Naive thymus-derived CD8-positive, alpha-beta T cell (primary cell): Measurements from ENCODE around the gene SH3RF2. TPM values are rescaled to one million over a fixed set of nuclear protein-coding genes. Genes with fewer than 3 reads are reported as not detected.
"Not testable (repeated sequence)": the region's sequence is repeated elsewhere in the genome, so short reads cannot be mapped to it uniquely, and the experiment has no call there.

Experiments
- ATAC-seq, 2 donors: fragments of 150-1000 bp; cut with Tn5 transposase in 1 of 2; sonication (Bioruptor Pico), chemical (Tn5 transposase) in 1 of 2; 1 replicate in 1 of 2; 2 replicates in 1 of 2; pipeline ENCODE4 v1.10.0; 2021; ENCODE audit warnings: mild to moderate bottlenecking in 2 of 2, moderate library complexity in 2 of 2
- POLR2A ChIA-PET: fragments of 350-600 bp; sonication (Branson Sonifier 250); formaldehyde crosslinking; loops from one replicate; lab custom pipeline; 2021; ENCODE audit warnings: antibody characterized with exemption; lab: Charles Lee
- DNase-seq, 10 donors: peaks; one replicate each; pipeline versions ENCODE4 v3.0.0 to v3.0.0-alpha.2; 2020 to 2022
- H3K27ac Mint-ChIP-seq, 10 donors: one replicate each; pipeline ENCODE4 v1.8.0; 2020 to 2022; ENCODE audit warnings: mild to moderate bottlenecking in 10 of 10, mixed read lengths in 10 of 10, moderate library complexity in 4 of 10, inconsistent platforms in 1 of 10
- H3K27me3 Mint-ChIP-seq, 5 donors: one replicate each; pipeline ENCODE4 v1.8.0; 2021 to 2022; ENCODE audit warnings: mixed read lengths in 5 of 5
- H3K36me3 Mint-ChIP-seq, 3 donors: one replicate each; pipeline ENCODE4 v1.8.0; 2020 to 2022; ENCODE audit warnings: mixed read lengths in 3 of 3, mild to moderate bottlenecking in 2 of 3, inconsistent platforms in 1 of 3
- H3K4me1 Mint-ChIP-seq, 4 donors: one replicate each; pipeline ENCODE4 v1.8.0; 2021 to 2022; ENCODE audit warnings: mixed read lengths in 4 of 4
- H3K4me3 Mint-ChIP-seq, 10 donors: one replicate each; pipeline ENCODE4 v1.8.0; 2020 to 2022; ENCODE audit warnings: mild to moderate bottlenecking in 10 of 10, mixed read lengths in 10 of 10, moderate library complexity in 6 of 10, inconsistent platforms in 1 of 10
- H3K9me3 Mint-ChIP-seq, 9 donors: one replicate each; pipeline ENCODE4 v1.8.0; 2020 to 2022; ENCODE audit warnings: mixed read lengths in 9 of 9, mild to moderate bottlenecking in 3 of 9, inconsistent platforms in 1 of 9, moderate library complexity in 1 of 9
- polyA plus RNA-seq, 3 donors: library from polyadenylated mRNA; unstranded; fragments of 300-500 nt; fragmentation: Illumina TruSeq; gene quantifications; one replicate each; pipeline ENCODE4 v1.2.3, GENCODE V29; 2021
- total RNA-seq, 8 experiments: library from RNA in 2 of 8; stranded (reverse) in 2 of 8; gene quantifications; one replicate each; pipeline ENCODE4 v1.2.3 and lab custom pipeline; 2021 to 2026

The SH3RF2 gene
- total and polyA plus RNA-seq, 5 experiments from 2014 or later = not detected

DNA sequence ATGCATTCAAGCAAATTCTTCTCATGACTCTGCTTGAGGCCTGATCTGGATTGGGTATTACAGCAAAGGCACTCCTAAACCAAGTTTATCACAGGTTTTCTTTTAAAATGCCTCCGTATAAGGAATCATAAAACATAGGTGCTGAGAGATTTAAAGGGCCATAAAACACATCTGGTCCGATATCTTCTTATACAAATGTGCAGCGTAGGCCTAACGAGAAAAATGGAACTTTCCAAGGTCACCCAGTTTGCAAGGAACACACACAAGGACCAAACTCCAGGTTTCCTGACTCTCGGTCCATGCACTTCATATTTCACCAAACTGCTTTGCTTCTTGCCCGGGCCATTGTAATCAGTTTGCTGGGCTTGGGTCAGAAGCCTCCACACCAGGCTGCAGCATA lies 22.1 kb downstream of the SH3RF2 start:
- H3K27ac Mint-ChIP-seq = no peak overlapping the region
- peaks cover 0 to 4% (median 0%) of the 10 kb centered on the region in 9 donors for H3K9me3 Mint-ChIP-seq
- no peak overlapping the region for H3K4me3 Mint-ChIP-seq
- ATAC-seq (no peak), DNase-seq (no peak)
- POLR2A ChIA-PET = no interaction called here
- H3K36me3 Mint-ChIP-seq = no peaks in the 10 kb centered on the region
- peaks cover 0 to 18% (median 7%) of the 10 kb centered on the region in 5 donors for H3K27me3 Mint-ChIP-seq
- no peaks in the 10 kb centered on the region for H3K4me1 Mint-ChIP-seq

GRCh38 chr5:145960166-145960565 lies 23.8 kb downstream of the SH3RF2 start:
- H3K4me1 Mint-ChIP-seq = no peaks in the 10 kb centered on the region
- ATAC-seq (no peak), DNase-seq (no peak)
- H3K4me3 Mint-ChIP-seq = no peak overlapping the region
- H3K27ac Mint-ChIP-seq = no peak overlapping the region
- H3K9me3 Mint-ChIP-seq = no peaks in the 10 kb centered on the region
- POLR2A ChIA-PET = no interaction called here
- no peaks in the 10 kb centered on the region for H3K36me3 Mint-ChIP-seq
- peaks cover 0 to 7% (median 1%) of the 10 kb centered on the region in 5 donors for H3K27me3 Mint-ChIP-seq

DNA sequence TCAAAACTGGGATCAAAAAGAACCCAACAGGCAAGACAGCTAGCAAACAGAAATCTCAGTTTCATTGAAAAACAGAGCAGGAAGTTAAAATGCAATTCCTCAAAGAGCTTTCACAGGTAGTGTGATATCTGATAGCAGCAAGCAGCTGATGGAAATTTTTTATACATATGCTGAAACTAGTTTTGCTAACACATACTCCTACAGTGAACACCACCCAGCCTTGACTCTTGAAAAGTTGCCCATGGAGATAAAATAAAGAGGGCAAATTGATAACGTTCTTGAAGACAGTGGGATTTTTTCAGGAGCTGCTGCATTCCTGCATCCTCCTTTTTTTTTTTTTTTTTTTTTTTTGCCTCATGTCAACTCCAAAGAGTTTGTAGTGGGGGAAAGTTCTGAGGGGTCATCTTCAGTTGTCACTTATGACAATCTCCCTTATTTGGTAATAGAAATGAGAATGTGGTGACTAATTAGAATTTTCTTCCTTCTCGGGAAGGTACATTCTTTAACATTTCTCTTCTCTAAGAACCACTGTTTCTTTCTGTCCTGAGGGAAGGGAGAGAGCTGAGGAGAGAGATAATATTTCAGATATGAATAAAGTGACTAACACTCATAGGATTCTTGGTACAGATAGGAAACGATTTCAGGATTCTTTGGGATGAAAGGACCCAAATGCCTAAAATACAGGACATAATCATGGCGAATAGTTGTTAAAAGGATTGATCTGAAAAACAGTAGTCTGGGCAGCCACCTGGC lies 24.6 kb downstream of the SH3RF2 start:
- ATAC-seq (no peak), DNase-seq (no peak)
- POLR2A ChIA-PET = no interaction called here
- Mint-ChIP-seq H3K4me1 (no peaks in the 10 kb centered on the region), H3K27me3 (peaks cover 0 to 4% (median 1%) of the 10 kb centered on the region in 5 donors), H3K36me3 (no peaks in the 10 kb centered on the region), H3K9me3 (no peaks in the 10 kb centered on the region), H3K27ac (no peak overlapping the region), H3K4me3 (no peak overlapping the region)

DNA sequence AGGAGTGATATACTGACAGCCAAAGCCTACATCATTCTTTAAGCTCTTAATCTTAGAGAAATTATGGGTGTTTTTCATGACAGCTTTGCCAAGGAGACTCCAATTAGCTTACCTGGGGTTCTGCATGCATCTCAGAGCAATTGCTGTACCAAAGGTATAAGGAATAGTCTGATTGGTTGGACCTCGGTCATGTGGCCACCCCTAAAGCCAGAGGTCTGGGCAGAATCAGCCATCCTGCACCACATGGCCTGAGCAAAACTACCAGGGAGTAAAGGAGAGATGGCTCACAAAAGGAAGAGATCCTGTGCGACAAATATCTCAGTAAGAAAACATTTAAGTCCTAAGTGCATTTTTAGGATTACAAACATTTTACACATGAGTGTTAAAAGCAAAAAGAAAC lies 25.6 kb downstream of the SH3RF2 start:
- H3K4me3 Mint-ChIP-seq = no peak overlapping the region
- H3K36me3 Mint-ChIP-seq = no peaks in the 10 kb centered on the region
- H3K27me3 Mint-ChIP-seq = peaks cover 0 to 5% (median 1%) of the 10 kb centered on the region in 5 donors
- no peaks in the 10 kb centered on the region for H3K9me3 Mint-ChIP-seq
- ATAC-seq (no peak), DNase-seq (no peak)
- no peak overlapping the region for H3K27ac Mint-ChIP-seq
- POLR2A ChIA-PET = no interaction called here
- no peaks in the 10 kb centered on the region for H3K4me1 Mint-ChIP-seq

DNA sequence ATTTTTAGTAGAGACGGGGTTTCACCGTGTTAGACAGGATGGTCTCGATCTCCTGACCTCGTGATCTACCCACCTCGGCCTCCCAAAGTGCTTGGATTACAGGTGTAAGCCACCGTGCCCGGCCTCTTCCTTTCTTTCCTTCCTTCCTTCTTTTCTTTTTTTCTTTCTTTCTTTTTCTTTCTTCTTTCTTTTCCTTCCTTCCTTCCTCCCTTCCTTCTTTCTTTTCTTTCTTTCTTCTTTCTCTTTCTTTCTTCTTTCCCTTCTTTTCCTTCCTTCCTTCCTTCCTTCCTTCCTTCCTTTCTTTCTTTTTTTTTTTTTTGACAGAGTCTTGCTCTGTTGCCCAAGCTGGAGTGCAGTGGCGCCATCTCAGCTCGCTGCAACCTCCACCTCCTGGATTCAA lies 27.6 kb downstream of the SH3RF2 start:
- H3K4me1 Mint-ChIP-seq, H3K27ac Mint-ChIP-seq, ATAC-seq: not testable (repeated sequence)

DNA sequence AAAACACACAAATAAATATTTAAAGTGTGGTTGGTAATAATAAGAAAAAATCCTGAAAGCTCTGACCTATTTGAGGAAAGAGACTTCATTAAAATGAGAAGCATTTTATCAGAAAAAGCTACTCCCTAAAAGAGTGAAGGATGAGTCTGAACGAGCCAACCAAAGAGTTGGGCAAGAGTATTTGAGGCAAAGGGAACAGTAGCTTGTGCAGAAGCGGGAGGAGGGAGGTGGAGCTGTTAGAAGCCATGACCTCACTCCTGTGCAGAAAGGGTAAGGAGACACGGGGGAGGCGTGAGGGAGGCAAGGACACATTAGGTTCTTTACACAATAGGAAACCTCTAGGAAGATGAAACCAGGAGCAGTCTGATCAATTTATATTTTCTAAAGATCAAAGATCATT lies 29.4 kb downstream of the SH3RF2 start:
- H3K36me3 Mint-ChIP-seq = no peaks in the 10 kb centered on the region
- no peak overlapping the region for H3K4me3 Mint-ChIP-seq
- H3K9me3 Mint-ChIP-seq = no peaks in the 10 kb centered on the region
- no peak overlapping the region for H3K27ac Mint-ChIP-seq
- H3K27me3 Mint-ChIP-seq = peaks cover 1 to 12% (median 5%) of the 10 kb centered on the region in 5 donors
- ATAC-seq = no peak
- H3K4me1 Mint-ChIP-seq = no peaks in the 10 kb centered on the region
- POLR2A ChIA-PET = no interaction called here
- no peak for DNase-seq

More for the DNA sequence above, 27.6 kb downstream of the SH3RF2 start:
- H3K4me3 Mint-ChIP-seq, DNase-seq, POLR2A ChIA-PET, H3K9me3 Mint-ChIP-seq, H3K27me3 Mint-ChIP-seq, H3K36me3 Mint-ChIP-seq: not testable (repeated sequence)

DNA sequence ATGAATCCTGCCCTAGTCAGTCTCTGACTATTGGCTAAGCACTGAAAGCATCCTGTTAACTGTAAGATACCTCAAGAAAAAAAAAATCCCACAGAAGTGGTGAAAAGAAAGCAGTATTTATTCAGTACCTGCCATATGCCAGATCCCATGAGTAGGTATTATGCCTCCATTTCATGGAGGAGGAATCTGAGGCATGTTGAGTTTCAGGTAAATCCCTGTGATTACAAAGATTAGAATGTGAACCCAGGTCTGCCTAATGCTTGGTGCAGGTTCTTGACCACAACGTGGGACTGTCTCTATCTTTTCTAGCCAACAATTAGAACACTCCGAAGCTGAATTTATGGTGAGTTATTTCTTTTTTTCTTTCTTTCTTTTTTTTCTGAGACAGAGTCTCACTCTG lies 30.9 kb downstream of the SH3RF2 start:
- Mint-ChIP-seq H3K4me1 (no peaks in the 10 kb centered on the region), H3K27ac (no peak overlapping the region), H3K27me3 (peaks cover 1 to 12% (median 5%) of the 10 kb centered on the region in 5 donors), H3K9me3 (no peaks in the 10 kb centered on the region), H3K4me3 (no peak overlapping the region), H3K36me3 (no peaks in the 10 kb centered on the region)
- POLR2A ChIA-PET = no interaction called here
- DNase-seq (no peak), ATAC-seq (no peak)

- Mint-ChIP-seq H3K4me1 (no peaks in the 10 kb centered on the region), H3K9me3 (peaks cover 0 to 4% (median 0%) of the 10 kb centered on the region in 9 donors), H3K4me3 (no peak overlapping the region), H3K36me3 (no peaks in the 10 kb centered on the region), H3K27ac (no peak overlapping the region), H3K27me3 (peaks cover 1 to 13% (median 5%) of the 10 kb centered on the region in 5 donors)
- ATAC-seq (no peak), DNase-seq (no peak)
- POLR2A ChIA-PET = no interaction called here
These were observed 32.8 kb downstream of the SH3RF2 start for GRCh38 chr5:145968970-145969713.

DNA sequence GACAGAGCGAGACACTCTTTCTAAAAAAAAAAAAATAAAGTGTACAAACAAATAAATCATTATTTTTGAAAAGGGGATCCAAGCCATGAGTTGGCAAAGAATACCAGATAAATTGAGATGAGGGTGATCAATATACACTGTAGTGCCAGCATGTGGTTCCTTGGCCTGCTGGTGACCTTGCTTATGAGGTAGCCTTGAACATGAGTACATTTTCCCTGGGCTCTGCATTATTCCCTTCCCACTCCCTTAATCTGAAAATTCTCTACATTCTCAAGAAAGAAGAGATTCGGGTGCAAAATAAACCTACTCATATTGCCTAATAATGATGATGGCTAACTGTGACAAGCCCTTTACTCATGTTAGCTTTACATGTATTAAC lies 33.3 kb downstream of the SH3RF2 start:
- peaks cover 1 to 18% (median 5%) of the 10 kb centered on the region in 5 donors for H3K27me3 Mint-ChIP-seq
- H3K36me3 Mint-ChIP-seq = no peaks in the 10 kb centered on the region
- H3K4me1 Mint-ChIP-seq = no peaks in the 10 kb centered on the region
- no peak for DNase-seq
- H3K9me3 Mint-ChIP-seq = peaks cover 0 to 9% (median 0%) of the 10 kb centered on the region in 9 donors
- no peak for ATAC-seq
- no peak overlapping the region for H3K4me3 Mint-ChIP-seq
- no peak overlapping the region for H3K27ac Mint-ChIP-seq
- POLR2A ChIA-PET = no interaction called here

- H3K4me1 Mint-ChIP-seq = no peaks in the 10 kb centered on the region
- H3K27me3 Mint-ChIP-seq = peaks cover 1 to 13% (median 1%) of the 10 kb centered on the region in 5 donors
- DNase-seq (no peak), ATAC-seq (no peak)
- no peak overlapping the region for H3K4me3 Mint-ChIP-seq
- H3K36me3 Mint-ChIP-seq = no peaks in the 10 kb centered on the region
- no peak overlapping the region for H3K27ac Mint-ChIP-seq
- POLR2A ChIA-PET = no interaction called here
- H3K9me3 Mint-ChIP-seq = peaks cover 0 to 9% (median 0%) of the 10 kb centered on the region in 9 donors
These were observed 34.7 kb downstream of the SH3RF2 start for GRCh38 chr5:145971108-145971507.

- ATAC-seq = no peak
- peaks cover 0 to 9% (median 0%) of the 10 kb centered on the region in 9 donors for H3K9me3 Mint-ChIP-seq
These were observed 35.3 kb downstream of the SH3RF2 start for GRCh38 chr5:145971701-145972100.

DNA sequence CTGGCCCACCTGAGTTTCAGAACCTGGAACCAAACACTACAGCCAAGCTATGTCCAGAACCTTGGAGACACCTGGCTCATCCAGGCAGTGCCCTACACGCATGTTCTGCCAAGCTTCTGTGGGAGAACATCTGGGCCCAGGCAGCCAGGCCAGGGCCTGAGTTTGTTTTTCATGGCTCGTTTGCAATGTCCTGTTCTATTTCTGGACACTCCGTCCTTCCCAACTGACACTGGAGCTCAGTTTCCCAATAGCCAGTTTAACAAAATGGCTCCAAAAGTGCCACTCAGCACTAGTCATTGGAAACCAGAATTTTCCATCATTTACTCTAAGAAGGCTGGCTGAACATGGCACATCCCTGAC lies 38.6 kb downstream of the SH3RF2 start:
- ATAC-seq (no peak), DNase-seq (no peak)
- Mint-ChIP-seq H3K4me3 (no peak overlapping the region), H3K4me1 (no peaks in the 10 kb centered on the region), H3K27me3 (peaks cover 0 to 6% (median 0%) of the 10 kb centered on the region in 5 donors), H3K9me3 (peaks cover 0 to 9% (median 0%) of the 10 kb centered on the region in 9 donors), H3K36me3 (no peaks in the 10 kb centered on the region), H3K27ac (no peak overlapping the region)
- POLR2A ChIA-PET = no interaction called here

More at GRCh38 chr5:145971701-145972100, 35.3 kb downstream of the SH3RF2 start:
- no peak for DNase-seq
- Mint-ChIP-seq H3K27ac (no peak overlapping the region), H3K4me3 (no peak overlapping the region), H3K27me3 (peaks cover 1 to 13% (median 1%) of the 10 kb centered on the region in 5 donors), H3K4me1 (no peaks in the 10 kb centered on the region), H3K36me3 (no peaks in the 10 kb centered on the region)
- POLR2A ChIA-PET = no interaction called here

GRCh38 chr5:145975361-145976066 lies 39.1 kb downstream of the SH3RF2 start:
- POLR2A ChIA-PET = no interaction called here
- no peak for DNase-seq
- Mint-ChIP-seq H3K36me3 (no peaks in the 10 kb centered on the region), H3K27me3 (peaks cover 0 to 6% (median 0%) of the 10 kb centered on the region in 5 donors), H3K4me1 (no peaks in the 10 kb centered on the region), H3K27ac (no peak overlapping the region), H3K4me3 (no peak overlapping the region), H3K9me3 (peaks cover 0 to 9% (median 0%) of the 10 kb centered on the region in 9 donors)
- ATAC-seq = no peak
